Ureter (tissue), 1 donor: Measurements from ENCODE around the gene MAGI1. TPM values are rescaled to one million over a fixed set of nuclear protein-coding genes. Genes with fewer than 3 reads are reported as not detected.

Experiments used
- DNase-seq: peaks from one replicate; pipeline ENCODE4 v3.0.0-alpha.2; 2020; ENCODE audit warnings: low spot score
- total RNA-seq: library from RNA; stranded (reverse); gene quantifications from one replicate; pipeline ENCODE4 v1.2.4, GENCODE V29; 2023
- donor health status: DM: yes; HTN: yes; CAD: no.

Gene MAGI1
- total RNA-seq, 1 donor from 2014 or later = 45.5 TPM

GRCh38 chr3:65807225-65807624, 231.5 kb downstream of the MAGI1 start:
- no peak for DNase-seq

DNA sequence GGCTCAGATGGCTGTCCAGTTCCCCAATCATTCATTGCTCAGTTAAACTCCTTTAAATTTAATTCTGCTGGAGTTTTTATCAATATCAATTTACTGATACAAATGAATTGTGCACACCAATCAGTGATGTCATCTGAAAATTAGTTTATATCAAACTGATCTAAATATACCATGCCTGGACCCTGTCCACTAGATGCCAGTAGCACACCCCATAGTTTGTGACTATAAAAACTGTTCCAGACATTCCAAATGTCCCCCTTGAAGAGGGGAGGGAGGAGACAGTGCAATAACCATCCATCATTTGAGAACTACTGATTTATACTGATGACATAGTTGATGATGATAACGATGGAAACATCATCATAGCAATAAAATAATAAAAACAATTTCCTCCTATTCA, 232.1 kb downstream of the MAGI1 start:
- no peak for DNase-seq

GRCh38 chr3:65796676-65797075, 242.0 kb downstream of the MAGI1 start:
- DNase-seq = no peak

DNA sequence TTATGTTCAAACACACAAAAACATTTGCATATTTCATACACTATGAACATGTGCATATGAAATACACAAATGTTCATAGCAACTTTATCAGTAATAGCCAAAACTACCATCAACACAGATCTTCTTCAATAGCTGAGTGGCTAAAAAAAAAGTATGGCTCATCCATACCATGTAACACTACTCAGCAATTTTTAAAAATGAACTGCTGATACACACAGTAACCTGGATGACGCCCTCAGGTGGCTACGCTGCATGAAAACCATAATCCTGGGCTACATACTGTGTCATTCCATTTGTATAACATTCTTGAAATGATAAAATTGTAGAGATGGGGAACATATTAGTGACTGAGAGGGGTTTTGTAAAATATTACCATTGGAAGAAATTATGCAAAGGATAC, 243.6 kb downstream of the MAGI1 start:
- DNase-seq = no peak

GRCh38 chr3:65793495-65794200, 245.1 kb downstream of the MAGI1 start:
- DNase-seq = no peak

DNA sequence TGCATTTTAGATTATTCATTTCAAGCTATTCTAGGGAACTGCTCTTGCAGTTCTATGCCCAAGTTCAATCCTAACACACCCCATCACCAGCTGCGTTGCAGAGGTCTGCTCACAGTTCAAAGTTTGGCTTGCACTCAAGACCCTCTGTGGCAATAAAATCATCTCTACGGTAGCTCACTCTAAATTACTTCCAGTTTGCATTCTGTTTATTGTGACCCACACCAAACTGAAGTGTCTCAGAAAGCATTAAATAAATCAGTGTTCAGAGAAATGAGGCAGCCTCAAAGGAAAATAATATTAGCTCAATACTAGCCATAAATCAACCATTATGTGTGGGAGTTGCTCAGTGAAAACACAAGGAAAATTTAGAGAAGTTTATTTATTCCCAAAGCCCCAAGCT, 250.3 kb downstream of the MAGI1 start:
- no peak for DNase-seq

GRCh38 chr3:65787827-65788226, 250.9 kb downstream of the MAGI1 start:
- no peak for DNase-seq

DNA sequence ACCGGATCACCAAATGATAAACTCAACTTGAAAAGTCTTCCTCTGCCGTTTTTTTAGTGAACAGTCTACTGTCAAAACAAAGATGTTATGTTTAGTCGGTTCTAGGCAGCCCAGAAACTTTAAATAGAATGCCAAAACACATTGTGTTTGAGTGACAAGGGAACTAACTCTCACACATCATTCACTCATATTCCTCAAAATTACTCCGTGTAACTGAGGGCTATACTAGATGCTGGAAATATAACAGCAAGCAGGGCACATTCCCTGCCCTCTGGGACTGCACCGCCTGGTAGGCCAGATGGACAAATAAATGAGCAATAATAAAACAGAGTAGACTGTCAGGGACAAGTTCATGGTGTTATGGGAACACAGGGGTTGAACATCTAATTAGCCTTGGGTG, 251.4 kb downstream of the MAGI1 start:
- no peak for DNase-seq

GRCh38 chr3:65786890-65787289, 251.8 kb downstream of the MAGI1 start:
- DNase-seq = no peak

DNA sequence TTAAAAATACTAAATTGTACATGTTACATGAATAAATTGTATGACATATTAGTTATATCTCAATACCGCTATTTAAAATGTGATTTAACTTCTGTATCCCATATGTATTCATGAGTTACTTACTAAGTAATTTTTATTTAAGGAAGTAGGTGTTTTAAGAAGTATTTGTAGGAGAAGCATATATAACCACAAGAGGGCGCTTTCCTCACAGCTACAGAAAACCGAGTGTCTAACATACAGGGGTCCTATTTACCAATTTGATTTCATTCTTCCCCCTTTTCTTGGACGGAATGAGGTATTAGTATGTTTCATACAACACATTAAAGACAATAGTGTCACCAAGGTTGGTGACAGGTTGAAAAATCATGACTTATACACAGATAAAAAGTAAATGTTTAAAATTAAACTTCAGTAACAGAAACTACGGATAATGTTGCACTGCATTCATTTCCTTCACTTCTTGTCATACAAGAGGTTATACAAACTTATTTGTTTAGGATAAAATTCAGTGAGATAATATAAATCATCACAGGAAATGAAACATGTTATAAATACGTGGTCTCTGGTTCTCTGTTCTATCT, 253.6 kb downstream of the MAGI1 start:
- no peak for DNase-seq

DNA sequence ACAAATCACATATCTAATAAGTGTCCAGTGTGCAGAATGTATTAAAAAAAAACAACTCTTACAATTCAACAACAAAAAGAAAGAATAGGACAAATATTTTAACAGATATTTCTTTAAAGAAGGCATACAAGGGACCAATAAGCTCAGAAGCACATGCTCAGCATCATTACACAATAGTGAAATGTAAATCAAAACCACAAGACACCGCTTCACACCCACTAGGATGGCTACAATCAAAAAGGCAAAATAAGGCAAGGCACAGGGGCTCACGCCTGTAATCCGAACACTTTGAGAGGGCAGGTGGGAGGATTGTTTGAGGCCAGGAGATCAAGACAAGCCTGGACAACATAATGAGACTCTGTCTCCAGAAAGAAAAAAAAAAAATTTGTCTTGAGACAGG, 255.6 kb downstream of the MAGI1 start:
- no peak for DNase-seq

DNA sequence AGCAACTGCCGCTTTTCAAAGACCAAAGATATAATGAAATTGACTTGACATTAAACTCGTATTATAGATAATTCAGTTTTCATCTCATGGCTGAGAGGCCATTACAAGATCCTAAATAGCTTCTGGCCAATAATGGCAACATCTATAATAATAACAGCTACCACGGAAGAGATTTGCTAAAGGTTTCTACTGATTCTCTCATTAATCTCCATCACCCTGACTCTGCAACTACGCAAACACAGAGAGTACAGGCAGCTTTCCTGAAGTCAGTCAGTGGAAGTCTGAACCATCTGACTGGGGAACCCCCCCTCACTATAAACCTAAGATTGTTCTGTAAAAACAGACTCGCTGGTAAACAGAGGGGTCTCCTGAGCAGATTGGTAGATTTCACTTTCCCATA, 257.1 kb downstream of the MAGI1 start:
- no peak for DNase-seq

DNA sequence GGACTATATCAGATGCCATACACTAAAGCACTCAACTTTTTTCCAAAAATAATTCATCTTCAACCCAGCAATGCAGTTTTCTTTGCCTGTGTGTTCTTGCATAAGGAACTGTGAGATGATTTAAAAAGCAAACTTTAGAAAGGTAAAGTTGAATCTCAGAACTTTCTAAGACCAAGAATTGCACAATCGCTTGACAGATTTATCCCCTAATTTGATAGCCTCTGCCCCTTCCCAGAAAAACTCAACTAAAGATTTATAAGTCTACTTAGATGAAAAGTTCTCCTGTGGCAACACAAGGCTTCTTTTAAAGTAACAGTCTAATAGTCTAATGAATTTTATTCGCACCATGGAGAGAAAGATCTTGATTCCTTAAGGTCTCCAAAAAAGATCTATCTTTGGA, 259.3 kb downstream of the MAGI1 start:
- no peak for DNase-seq

- DNase-seq = no peak
Observed at GRCh38 chr3:65778968-65779367, 259.8 kb downstream of the MAGI1 start.

DNA sequence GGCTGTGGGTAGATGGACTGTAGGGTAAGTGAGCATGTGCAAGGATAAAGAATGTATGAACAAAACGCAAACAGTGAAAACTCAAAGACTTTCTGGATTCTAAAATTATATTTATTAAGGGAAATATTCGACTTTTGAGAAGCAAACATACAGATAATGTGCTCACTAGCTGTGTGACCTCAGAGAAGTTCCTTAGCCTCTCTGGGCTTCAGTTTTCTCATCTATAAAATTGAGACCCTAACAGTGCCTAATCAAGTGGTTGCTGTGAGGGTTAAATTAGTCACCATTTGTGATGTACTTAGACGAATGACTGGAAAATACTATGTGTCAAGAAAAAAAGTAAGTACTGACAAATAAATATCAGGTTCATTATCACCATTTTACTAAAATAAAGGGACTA, 261.7 kb downstream of the MAGI1 start:
- DNase-seq = no peak

DNA sequence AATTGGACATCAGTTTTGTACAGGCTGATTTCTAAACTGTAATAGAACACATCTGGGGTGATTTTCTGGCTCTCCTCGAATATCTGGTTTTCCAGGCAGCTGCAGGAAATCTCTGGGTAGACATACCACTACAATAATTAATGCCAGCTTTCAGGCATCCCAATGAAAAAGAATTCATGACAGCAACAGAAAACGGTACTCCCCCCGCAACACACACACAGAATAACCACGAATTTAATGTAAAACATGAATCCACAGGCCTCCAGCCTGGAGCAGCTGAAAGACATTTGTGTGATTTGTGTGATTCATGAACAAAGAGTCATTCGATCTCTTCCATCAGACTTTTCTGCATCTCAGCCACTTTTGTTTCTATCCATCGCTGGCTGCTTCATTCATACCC, 262.2 kb downstream of the MAGI1 start:
- no peak for DNase-seq

DNA sequence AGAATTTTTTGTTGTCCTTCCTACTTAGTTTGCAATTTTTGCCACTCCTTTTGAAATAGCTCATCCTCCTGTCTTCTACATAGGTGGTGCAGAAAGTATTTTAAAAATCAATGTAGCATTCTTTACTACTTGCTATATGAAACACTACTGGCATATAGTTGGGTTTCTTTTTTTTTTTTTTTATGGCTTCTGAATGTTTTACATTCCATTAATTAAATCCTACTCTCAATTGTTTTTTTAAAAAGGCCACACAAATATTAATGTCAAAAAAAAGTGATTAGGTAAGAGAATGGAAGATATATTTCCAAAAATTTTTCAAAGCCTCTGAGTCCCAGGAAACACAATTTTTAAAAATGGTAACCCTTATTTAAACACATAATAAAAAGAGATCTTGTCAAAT, 262.6 kb downstream of the MAGI1 start:
- no peak for DNase-seq

- no peak for DNase-seq
Observed at GRCh38 chr3:65772758-65773157, 266.0 kb downstream of the MAGI1 start.

GRCh38 chr3:65767551-65767950, 271.2 kb downstream of the MAGI1 start:
- no peak for DNase-seq

DNA sequence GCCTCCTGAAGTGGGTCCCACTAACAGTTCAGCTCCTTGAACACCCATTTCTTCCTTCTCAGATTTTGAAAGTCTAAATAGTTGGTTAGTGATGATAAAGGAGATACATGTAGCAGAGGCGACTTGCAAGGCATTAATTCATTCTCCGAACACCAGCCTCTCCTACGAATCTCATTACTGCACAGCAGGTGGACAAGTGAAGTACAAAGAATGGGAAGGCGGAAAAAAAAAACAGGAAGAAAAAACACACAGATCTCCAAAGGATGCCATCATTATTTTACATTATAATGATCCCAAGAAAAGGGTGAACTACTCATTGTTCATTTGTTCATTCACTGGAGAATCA, 276.5 kb downstream of the MAGI1 start:
- DNase-seq = no peak

DNA sequence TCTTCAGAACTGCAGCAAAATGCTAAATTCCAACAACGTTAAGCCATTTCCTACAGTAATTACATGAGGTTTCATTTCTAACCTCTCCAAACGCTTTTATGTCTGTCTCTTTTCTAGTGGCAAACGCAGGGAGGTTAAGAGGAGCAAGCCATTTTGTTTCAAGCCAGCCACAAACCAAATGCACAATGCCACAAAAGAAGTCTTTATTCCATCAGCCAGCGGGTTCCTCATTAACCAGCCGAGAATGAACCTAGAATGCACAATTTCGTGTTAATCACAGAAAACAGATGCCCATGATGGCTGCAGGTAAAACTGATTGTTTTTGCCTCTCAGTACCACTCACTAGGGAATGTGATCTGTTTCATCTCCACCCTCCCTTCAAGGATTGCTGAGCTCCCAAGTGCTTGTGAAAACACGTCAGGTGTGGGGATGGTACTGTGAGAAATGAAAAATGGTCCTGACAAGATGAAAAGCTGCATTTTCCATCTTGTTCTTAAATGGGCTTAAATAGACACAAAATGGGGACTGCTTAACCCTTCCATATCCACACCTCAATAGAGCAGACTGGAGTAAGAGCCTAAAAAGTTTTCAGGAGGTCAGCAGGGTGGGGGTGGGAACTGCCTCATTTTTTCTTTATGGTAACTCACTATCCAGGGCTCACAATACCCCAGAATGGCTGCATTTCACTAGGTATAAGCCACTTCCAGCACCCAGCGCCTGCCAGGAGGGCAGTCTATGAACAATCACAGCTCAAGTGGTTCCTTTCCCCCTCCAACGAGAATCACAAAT, 277.1 kb downstream of the MAGI1 start:
- DNase-seq = no peak

DNA sequence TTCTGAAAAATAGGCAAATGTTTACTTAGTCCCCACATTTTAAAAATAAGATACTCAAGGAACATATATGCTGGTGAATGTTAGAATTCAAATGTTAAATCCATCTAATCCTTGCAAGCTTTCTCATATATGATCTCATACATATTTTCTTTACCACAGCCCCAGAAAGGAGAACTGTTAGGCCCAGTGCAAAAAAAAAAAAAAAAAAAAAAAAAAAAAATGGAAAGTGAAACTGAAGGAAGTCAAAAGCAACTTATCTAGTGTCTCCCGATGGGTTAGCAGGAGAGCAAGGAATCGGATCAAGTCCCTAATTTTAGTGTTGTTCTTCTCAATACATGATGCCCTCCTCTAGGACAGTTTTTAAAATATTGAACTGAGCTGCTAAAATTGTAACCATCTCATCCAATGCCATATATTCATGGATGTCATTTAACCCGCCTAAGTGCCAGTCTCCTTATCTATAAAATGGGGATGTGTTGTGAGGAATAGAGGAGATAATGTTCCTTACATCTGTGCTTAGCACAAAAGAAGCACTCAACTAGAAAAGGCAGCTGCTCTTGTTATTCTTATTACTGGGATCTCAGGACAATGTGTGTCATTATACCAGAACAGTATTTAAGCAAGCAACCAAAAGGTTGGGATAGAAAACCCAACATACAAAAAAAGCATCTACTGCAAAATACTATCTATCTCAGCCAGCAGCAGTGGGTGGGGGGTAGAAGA, 279.7 kb downstream of the MAGI1 start:
- DNase-seq = no peak

DNA sequence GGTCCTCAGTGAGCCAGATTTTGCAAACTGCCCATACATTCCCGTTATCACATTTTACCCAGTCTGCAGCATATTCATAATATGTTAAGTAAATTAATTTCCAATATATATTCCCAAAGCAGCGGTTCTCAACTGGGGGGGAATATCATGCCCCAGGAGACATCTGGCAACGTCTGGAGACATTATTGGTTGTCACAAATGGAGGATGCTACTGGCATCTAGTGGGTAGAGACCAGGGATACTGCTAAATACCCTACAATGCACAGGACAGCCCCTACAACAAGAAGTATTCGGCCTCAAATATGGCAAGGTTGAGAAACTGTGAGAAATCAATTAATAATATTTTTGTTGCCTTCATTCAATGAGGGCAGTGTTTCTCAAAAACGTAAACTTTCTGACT, 280.3 kb downstream of the MAGI1 start:
- no peak for DNase-seq
